OCI-LY3 (cell line): ENCODE results near the gene CHAF1A.

ENCODE experiments used
- CTCF ChIP-seq: fragments of 200-600, 300-600 bp; sonication (generic); IDR thresholded peaks from 2 replicates; pipeline ENCODE4 v1.5.1; 2014; ENCODE audit warnings: antibody characterized with exemption, low read length, low read depth
- EZH2phosphoT487 ChIP-seq: fragments of 200-600 bp; shearing (Covaris generic); IDR thresholded peaks from 2 replicates; pipeline ENCODE4 v1.6.1; 2018; ENCODE audit warnings: antibody characterized with exemption, mixed run types, low read depth

DNA sequence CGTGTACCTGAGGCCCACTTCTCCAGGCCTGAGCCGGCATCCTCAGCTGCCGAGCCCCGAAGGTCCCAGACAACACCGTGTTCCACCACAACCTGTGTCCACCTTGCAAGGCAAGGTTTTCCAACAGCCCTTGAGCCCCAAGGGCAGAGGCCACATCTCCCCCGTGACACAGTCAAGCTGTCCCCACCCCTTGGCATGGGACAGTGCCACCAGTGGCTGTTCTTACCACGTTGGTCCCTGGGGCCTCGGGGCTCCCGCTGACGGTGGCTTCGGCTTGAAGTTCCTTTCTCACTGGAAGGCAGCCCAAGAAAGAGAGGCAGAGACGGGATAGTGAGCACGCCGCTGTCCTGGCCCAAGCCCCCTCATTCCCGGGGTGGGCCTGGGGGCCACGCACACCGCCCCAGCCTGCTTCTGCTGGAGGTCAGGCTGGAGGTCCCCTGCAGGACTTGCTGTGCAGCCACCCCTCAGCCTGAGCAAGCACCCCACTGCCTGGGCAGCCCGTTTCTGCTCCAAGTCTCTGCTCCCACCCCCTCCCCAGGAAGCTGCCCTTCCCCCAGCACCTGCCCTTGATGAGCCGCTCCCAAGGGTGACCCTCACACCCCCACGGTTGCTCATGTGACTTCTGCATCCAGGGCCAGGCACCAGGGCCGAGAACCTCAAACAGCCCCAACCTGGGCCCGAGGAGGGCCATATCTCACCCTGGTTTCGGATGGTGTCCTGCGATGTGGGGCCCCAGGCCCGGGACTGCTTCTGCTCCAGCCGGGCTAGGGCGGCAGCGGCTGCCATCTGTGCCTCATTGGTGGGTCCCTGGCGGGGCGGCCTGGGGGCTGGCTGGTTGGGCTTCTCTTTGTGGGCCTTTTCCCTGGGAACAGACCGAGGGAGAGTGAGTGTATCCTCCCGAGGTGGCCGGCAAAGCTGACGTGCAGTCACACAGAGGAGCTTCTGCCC is 51.1 kb downstream of the CHAF1A start:
- no peak for TF ChIP-seq CTCF
- no peak for TF ChIP-seq EZH2phosphoT487
